Measurements from ENCODE around the gene SLX4. TPM values are rescaled to one million over a fixed set of nuclear protein-coding genes. Genes with fewer than 3 reads are reported as not detected.
A peak's percentile ranks its signal among the peaks of the same experiment; 100 is the strongest.

The SLX4 gene
- total RNA-seq (13.3 and 14.4 TPM in 2 replicates), polyA plus RNA-seq (5.2 and 5.4 TPM in 2 replicates), polyA minus RNA-seq (5.4 and 6.7 TPM in 2 replicates)
- total RNA-seq (2013): 4.9 TPM

- POLR2A ChIA-PET: interaction anchor here (0.5 kb wide), 1 partner anchor 344 kb away, joined by 4 read pairs; no protein-coding TSS in a partner anchor
- Mint-ChIP-seq H3K9me3 (ENCODE audit: insufficient read depth) (no peaks in the 10 kb centered on the region), H3K27ac (peak within 1 kb of the TSS; percentile 98), H3K4me3 (peak within 1 kb of the TSS; percentile 99), H3K4me1 (peaks cover 61% of the 10 kb centered on the region), H3K27me3 (no peaks in the 10 kb centered on the region)
- intact Hi-C loops (cut with micrococcal nuclease): loop anchor here (1.0 to 5.0 kb wide), 4 partner anchors 15 to 154 kb away; partner anchors contain the start of gene NLRC3
- under 1% methylated on average over 85 of the region's 86 CpGs for WGBS (ENCODE audit: insufficient coverage)
- H3K27ac ChIP-seq (ENCODE audit: low read length in 2 of 2): peak within 1 kb of the TSS; percentile 72 to 88
- DNase-seq: peak; percentile 96
- no peaks in the 10 kb centered on the region for H3K9me3 ChIP-seq (ENCODE audit: control extremely low read depth in 1 of 3, control insufficient read depth in 2 of 3, insufficient read depth in 1 of 3, low read length in 2 of 3)
- no peak for TF ChIP-seq EZH2 (IDR thresholded peaks at IDR 0.05; ENCODE audit: borderline replicate concordance, insufficient read depth, low read depth, low read length, poor library complexity, severe bottlenecking)
- no peak for TF ChIP-seq CTCF (IDR thresholded peaks at IDR 0.05)
- H3K4me2 ChIP-seq (replicated peaks; ENCODE audit: low read depth, low read length, poor library complexity, severe bottlenecking): peak within 1 kb of the TSS; percentile 88
- CTCF ChIA-PET: interaction anchor here (0.9 to 1.5 kb wide), 4 partner anchors 16 to 84 kb away, joined by 3 to 6 read pairs (median 3); no protein-coding TSS in a partner anchor
- H3K36me3 ChIP-seq (replicated peaks in 1 of 2; ENCODE audit: control extremely low read depth in 1 of 2, control insufficient read depth in 1 of 2, extremely low read depth in 1 of 2, insufficient read depth in 2 of 2, low read length in 1 of 2): peaks cover 0 to 3% of the 10 kb centered on the region in 2 experiments
- peaks cover 26% of the 10 kb centered on the region for H4K20me1 ChIP-seq (ENCODE audit: control insufficient read depth, insufficient read depth, low read length, poor library complexity, severe bottlenecking)
- peak within 1 kb of the TSS; percentile 75 to 89 (median 84) for H3K4me3 ChIP-seq (ENCODE audit: control extremely low read depth in 1 of 5, extremely low read depth in 1 of 5, insufficient read depth in 1 of 5, low read depth in 2 of 5, low read length in 4 of 5)
- no peaks in the 10 kb centered on the region for H3K27me3 ChIP-seq (replicated peaks in 1 of 4; ENCODE audit: control extremely low read depth in 1 of 4, control insufficient read depth in 3 of 4, insufficient read depth in 4 of 4, low read length in 3 of 4)
- peak within 1 kb of the TSS; percentile 92 for H3K9ac ChIP-seq (ENCODE audit: low read length)
- peak; percentile 86 for ATAC-seq (ENCODE audit: low read depth)
- H2AFZ ChIP-seq (ENCODE audit: insufficient read depth, low read depth, low read length, poor library complexity, severe bottlenecking): peak within 1 kb of the TSS; percentile 99
- H3K79me2 ChIP-seq (ENCODE audit: control insufficient read depth, insufficient read depth, low read length): peaks cover 68% of the 10 kb centered on the region
- peaks cover 30 to 38% of the 10 kb centered on the region in 2 donors for H3K4me1 ChIP-seq (ENCODE audit: control insufficient read depth in 2 of 2, insufficient read depth in 2 of 2, low read length in 2 of 2)
Measured at GRCh38 chr16:3611146-3611975, at the start of gene SLX4. SLX4 (minus strand) TSS chr16:3611606; CDS start chr16:3608964, 2,642 bp downstream.

- intact Hi-C loops (cut with micrococcal nuclease): no loop called here
- Histone ChIP-seq H3K9ac (ENCODE audit: low read length) (no peak overlapping the region), H3K4me2 (replicated peaks; ENCODE audit: low read depth, low read length, poor library complexity, severe bottlenecking) (no peak overlapping the region), H4K20me1 (ENCODE audit: control insufficient read depth, insufficient read depth, low read length, poor library complexity, severe bottlenecking) (no peaks in the 10 kb centered on the region), H3K4me1 (ENCODE audit: control insufficient read depth in 2 of 2, insufficient read depth in 2 of 2, low read length in 2 of 2) (no peaks in the 10 kb centered on the region), H3K27ac (ENCODE audit: low read length in 2 of 2) (no peak overlapping the region), H3K9me3 (ENCODE audit: control extremely low read depth in 1 of 3, control insufficient read depth in 2 of 3, insufficient read depth in 1 of 3, low read length in 2 of 3) (no peaks in the 10 kb centered on the region), H3K79me2 (ENCODE audit: control insufficient read depth, insufficient read depth, low read length) (no peaks in the 10 kb centered on the region), H3K36me3 (replicated peaks in 1 of 2; ENCODE audit: control extremely low read depth in 1 of 2, control insufficient read depth in 1 of 2, extremely low read depth in 1 of 2, insufficient read depth in 2 of 2, low read length in 1 of 2) (peaks cover 0 to 72% of the 10 kb centered on the region in 2 experiments), H3K27me3 (replicated peaks in 1 of 4; ENCODE audit: control extremely low read depth in 1 of 4, control insufficient read depth in 3 of 4, insufficient read depth in 4 of 4, low read length in 3 of 4) (no peaks in the 10 kb centered on the region), H3K4me3 (ENCODE audit: control extremely low read depth in 1 of 5, extremely low read depth in 1 of 5, insufficient read depth in 1 of 5, low read depth in 2 of 5, low read length in 4 of 5) (no peak overlapping the region), H2AFZ (ENCODE audit: insufficient read depth, low read depth, low read length, poor library complexity, severe bottlenecking) (no peak overlapping the region)
- Mint-ChIP-seq H3K4me1 (peaks cover under 1% of the 10 kb centered on the region), H3K27me3 (no peaks in the 10 kb centered on the region), H3K4me3 (no peak overlapping the region), H3K9me3 (ENCODE audit: insufficient read depth) (no peaks in the 10 kb centered on the region), H3K27ac (no peak overlapping the region)
- CTCF ChIA-PET: interaction anchor here (1.4 kb wide), 1 partner anchor 132 kb away, joined by 3 read pairs; no protein-coding TSS in a partner anchor
- ATAC-seq (ENCODE audit: low read depth): no peak
- POLR2A ChIA-PET: no interaction called here
- WGBS (ENCODE audit: insufficient coverage): 100% methylated on average over 1 of the region's 3 CpGs
- TF ChIP-seq CTCF (IDR thresholded peaks at IDR 0.05) (no peak), EZH2 (IDR thresholded peaks at IDR 0.05; ENCODE audit: borderline replicate concordance, insufficient read depth, low read depth, low read length, poor library complexity, severe bottlenecking) (no peak)
- DNase-seq: no peak
Measured at GRCh38 chr16:3659251-3659650, 47.8 kb upstream of the SLX4 start.
